Activated T-cell treated with anti-CD3 and anti-CD28 coated beads for 24 hours (primary cell): ENCODE data around the gene PNKD.

Source experiments
- DNase-seq: peaks from one replicate; pipeline ENCODE4 v3.0.0-alpha.2; 2020; ENCODE audit warnings: low read depth

PNKD gene

GRCh38 chr2:218257390-218257981 is 12.8 kb upstream of the PNKD start:
- peak; percentile 60 for DNase-seq

GRCh38 chr2:218259099-218259961 is 11.0 kb upstream of the PNKD start:
- DNase-seq: no peak

DNA sequence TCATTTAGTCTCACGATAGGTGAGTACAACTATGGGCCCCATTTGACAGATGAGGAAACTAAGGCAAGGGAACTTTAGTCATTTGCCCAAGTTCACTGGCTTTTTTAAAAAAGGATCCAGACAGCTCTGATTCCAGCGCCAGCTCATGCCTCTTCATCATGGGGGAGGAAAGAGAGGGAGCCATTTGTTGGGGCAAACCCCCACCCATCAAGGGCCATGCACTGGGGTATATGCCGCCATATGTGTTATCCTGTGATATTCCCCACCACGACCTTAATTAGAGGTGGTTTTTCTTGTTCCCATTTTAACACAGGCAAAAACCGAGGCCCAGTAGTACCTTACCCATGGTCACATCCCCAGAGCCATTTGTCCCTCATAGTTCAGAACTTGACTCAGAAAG is 10.2 kb upstream of the PNKD start:
- DNase-seq: no peak

GRCh38 chr2:218260742-218261422 is 9.4 kb upstream of the PNKD start, which contains the start of gene GPBAR1:
Gene GPBAR1, plus strand, starts transcription at chr2:218261015. Its CDS starts 1,710 bp downstream, at chr2:218262725.
- no peak for DNase-seq

DNA sequence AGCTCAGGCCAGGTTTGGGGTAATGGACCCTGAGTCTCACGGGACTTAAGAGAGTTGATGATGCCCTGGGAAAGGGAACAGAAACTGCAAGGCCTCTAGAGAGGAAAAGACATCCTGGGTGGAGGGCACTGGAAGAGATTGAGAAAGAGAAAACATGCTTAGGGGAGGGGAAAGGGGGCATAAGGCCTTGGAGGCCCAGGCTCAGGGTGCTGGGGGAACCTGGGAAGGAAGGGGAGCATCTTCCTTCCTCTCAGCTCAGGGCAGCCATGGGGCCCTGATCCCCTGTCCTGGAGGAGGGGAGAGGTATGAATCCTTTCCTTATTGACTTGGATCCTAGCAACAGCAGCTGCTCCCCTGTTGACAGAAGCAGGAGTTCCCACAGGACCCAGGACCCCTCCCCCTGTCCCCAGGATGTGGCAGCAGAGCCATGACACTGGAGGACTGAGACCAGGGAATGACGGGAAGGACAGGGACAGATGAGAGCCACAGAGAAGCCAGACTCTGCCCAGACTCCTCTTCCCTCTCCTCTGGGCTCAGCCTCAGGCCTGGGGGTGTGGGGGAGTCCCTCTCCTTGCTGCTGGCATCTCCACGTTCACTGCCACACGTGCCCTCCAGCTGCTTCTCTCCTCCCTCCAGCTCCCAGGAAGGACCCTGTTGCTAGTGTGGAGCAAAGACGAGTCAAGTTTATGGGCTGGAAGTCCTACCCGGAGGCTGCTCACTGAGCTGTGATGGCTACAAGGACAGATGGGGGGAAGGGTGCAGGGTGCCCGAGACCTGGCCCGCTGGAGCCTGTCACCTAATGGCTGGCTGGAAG is 8.7 kb upstream of the PNKD start:
- DNase-seq: no peak

DNA sequence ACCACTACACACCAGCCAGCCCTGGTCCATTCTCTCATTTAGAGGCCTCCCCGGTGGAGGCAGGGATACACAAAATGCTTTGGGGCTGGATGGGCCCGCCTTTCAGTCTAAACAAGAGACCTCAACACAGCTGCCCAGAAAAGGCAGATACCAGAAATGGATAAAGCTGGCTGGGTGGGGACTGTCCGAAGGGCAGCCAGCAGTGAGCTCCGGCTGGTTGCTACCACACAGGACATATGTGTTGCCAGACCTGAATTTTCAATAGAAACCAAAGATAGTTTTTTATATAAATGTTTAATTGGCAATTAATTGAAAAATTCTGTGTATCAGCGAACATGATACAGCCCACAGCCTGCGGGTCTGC is 8.1 kb upstream of the PNKD start:
- no peak for DNase-seq

DNA sequence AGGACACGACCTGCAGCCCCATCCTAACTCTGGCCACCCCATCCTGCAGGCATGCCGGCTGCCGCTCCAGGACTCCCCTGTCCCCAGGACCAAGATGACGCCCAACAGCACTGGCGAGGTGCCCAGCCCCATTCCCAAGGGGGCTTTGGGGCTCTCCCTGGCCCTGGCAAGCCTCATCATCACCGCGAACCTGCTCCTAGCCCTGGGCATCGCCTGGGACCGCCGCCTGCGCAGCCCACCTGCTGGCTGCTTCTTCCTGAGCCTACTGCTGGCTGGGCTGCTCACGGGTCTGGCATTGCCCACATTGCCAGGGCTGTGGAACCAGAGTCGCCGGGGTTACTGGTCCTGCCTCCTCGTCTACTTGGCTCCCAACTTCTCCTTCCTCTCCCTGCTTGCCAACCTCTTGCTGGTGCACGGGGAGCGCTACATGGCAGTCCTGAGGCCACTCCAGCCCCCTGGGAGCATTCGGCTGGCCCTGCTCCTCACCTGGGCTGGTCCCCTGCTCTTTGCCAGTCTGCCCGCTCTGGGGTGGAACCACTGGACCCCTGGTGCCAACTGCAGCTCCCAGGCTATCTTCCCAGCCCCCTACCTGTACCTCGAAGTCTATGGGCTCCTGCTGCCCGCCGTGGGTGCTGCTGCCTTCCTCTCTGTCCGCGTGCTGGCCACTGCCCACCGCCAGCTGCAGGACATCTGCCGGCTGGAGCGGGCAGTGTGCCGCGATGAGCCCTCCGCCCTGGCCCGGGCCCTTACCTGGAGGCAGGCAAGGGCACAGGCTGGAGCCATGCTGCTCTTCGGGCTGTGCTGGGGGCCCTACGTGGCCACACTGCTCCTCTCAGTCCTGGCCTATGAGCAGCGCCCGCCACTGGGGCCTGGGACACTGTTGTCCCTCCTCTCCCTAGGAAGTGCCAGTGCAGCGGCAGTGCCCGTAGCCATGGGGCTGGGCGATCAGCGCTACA is 7.4 kb upstream of the PNKD start:
- no peak for DNase-seq

DNA sequence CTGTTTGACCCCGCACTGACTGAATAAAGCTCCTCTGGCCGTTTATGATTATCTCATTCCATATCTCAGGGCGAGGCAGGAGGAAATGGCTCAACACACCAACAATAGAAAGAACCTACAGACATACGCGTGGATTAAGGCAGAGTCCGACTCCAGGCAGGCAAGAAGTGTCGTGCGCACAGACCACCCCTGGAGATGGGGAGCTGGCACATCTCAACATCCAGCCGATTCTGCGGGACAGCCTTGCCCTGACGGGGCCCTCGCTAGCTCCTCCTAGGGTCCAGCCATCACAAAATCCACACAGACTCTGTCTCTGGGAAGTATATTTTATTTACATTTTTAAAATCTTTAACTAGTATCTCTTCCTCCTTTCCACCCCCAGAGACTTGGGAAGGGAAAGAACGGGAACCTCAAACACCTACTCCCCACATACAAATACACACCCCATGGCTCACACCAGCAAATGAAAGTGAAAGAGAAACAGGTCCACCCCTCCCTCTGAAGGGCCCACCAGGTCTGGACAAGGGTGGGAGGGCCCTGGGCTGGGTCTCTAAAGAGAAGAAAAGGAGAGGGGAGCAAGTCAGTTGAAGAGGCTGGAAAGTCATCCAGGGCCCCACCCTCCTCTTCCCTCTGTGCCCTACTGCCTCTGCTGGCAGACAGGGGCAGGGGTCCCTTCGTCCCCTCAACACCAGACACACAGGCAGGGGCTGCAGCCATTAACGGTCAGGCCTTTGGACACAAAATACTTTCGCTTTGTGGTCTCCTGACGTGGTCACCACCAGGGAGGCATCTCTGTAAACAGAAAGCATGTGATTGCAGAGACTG is 6.3 kb upstream of the PNKD start:
- DNase-seq: no peak

- DNase-seq: no peak
Observed at GRCh38 chr2:218264773-218265561, 5.4 kb upstream of the PNKD start.

GRCh38 chr2:218265626-218266025 is 4.7 kb upstream of the PNKD start:
- DNase-seq: no peak

- DNase-seq: no peak
Observed at GRCh38 chr2:218266316-218266979, 3.9 kb upstream of the PNKD start.

DNA sequence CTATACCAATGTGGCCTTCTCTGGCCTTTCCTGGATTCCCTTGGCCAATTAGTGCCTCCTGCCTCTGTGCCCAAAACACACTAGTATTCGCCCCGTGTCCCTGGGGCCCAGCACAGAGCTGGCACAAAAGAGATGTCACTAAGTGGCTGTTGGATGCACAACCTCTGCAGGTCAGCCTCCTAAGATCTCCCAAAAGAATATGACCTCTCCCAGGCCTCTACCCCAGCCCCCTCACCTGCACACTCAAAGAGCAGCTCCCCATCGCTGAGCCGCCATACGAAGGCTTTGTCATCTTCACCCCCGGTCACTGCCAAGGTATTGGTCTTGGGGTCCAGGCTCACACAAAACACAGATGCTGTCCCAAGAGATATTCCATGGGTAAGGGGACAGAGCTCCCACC is 3.1 kb upstream of the PNKD start:
- no peak for DNase-seq

DNA sequence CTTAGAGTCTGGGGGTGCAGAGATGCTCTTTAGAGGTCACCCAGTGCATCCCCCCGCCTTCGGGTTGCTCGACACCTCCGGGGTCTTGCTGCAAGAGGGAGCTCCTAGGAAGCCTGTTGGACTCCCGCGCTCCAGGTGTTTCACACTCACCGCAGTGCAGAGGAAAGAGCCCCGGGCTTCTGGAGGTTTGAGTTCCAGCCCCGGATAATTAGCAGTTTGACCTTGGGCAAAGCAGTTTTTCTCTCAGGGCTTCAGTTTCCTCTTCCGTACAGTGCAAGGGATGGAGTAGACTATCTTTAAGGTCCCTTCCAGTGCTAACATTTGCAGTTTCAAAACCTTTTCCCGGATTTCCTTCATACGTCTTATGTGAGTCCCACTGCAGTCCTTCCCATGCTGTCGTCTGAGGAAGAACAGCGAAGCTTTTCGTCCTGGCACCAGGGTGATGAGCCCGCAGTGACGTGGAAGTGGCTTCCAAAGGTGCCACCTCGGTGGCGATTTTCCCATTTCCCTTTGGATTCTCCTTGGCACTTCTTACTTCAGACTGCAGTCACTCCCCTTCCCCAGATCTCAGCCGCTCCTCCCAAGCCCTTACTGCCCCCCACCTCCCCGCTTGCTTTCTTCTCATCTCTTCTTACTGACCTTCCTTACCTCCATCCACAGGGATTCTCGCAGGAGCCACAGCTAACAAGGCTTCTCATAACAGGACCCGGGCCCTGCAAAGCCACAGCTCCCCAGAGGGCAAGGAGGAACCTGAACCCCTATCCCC is 585 bp downstream of the PNKD start:
- DNase-seq: no peak

DNA sequence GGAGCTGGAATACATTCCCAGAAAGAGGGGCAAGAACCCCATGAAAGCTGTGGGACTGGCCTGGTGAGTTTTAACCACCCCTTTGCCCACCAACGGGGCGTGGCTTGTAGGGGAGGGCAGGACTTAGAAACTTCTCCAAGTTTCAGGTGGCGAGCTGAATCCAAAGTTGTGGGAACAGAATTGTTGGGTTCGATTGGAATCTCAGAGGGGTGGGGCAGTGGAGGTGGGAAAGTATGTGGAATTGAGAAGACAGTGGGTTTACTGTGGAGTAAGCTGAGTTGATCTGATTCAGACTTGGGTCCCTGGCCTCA is 1.1 kb downstream of the PNKD start:
- DNase-seq: no peak

- no peak for DNase-seq
Observed at GRCh38 chr2:218271865-218272530, 1.7 kb downstream of the PNKD start.

DNA sequence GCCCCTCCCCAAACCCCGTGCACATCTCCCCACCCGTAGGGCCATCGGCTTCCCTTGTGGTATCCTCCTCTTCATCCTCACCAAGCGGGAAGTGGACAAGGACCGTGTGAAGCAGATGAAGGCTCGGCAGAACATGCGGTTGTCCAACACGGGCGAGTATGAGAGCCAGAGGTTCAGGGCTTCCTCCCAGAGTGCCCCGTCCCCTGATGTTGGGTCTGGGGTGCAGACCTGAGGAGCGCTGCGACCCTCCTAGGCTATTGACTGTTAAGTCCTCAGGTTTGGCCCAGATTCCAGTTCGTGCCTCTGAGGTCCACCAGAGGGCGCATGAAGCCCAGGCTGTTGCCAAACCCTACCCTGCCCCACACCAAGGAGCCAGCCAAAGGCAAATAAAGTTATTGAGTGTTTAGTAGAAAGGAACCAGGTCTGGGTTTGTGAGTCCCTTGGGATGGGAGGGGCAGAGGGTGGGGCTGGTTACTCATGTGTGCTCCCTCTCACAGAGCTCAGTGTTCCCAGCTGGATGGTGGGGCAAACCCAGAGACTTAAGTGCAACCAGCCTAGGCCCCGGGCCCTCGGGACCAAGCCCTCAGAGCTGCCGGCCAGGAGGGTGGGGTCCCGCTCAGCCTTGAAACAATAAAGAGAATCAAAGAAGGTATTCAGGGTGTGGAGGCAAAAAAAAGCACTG is 2.4 kb downstream of the PNKD start:
- DNase-seq: peak; percentile 71
